Measurements from ENCODE around the gene KRTAP4-11.
"Not testable (repeated sequence)": the region's sequence is repeated elsewhere in the genome, so short reads cannot be mapped to it uniquely, and the experiment has no call there.

Gene KRTAP4-11

GRCh38 chr17:41084100-41084856, 33.9 kb downstream of the KRTAP4-11 start, which contains the start of gene KRTAP4-7:
Gene KRTAP4-7 (plus strand): TSS chr17:41084150. CDS start chr17:41084207, 57 bp downstream.
- not testable (repeated sequence) for DNase-seq (ENCODE audit: low read depth in 2 of 2)

GRCh38 chr17:41083427-41083826, 34.7 kb downstream of the KRTAP4-11 start:
- not testable (repeated sequence) for DNase-seq (ENCODE audit: low read depth in 2 of 2)

GRCh38 chr17:41082626-41083025, 35.5 kb downstream of the KRTAP4-11 start:
- no peak for DNase-seq (ENCODE audit: low read depth in 2 of 2)

GRCh38 chr17:41076788-41077187, 41.4 kb downstream of the KRTAP4-11 start:
- no peak for DNase-seq (ENCODE audit: low read depth in 2 of 2)

- no peak for DNase-seq (ENCODE audit: low read depth in 2 of 2)
These were observed 44.5 kb downstream of the KRTAP4-11 start for GRCh38 chr17:41073676-41074075.

- DNase-seq (ENCODE audit: low read depth in 2 of 2), result no peak
These were observed 46.4 kb downstream of the KRTAP4-11 start for GRCh38 chr17:41071606-41072360.

- no peak for DNase-seq (ENCODE audit: low read depth in 2 of 2)
These were observed 49.1 kb downstream of the KRTAP4-11 start for GRCh38 chr17:41069031-41069430.

- no peak for DNase-seq (ENCODE audit: low read depth in 2 of 2)
These were observed 50.9 kb downstream of the KRTAP4-11 start for GRCh38 chr17:41067281-41067680.

Data from activated CD8-positive, alpha-beta memory T cell treated with anti-CD3 and anti-CD28 coated beads for 4 hours (primary cell).